Adrenal gland (tissue), 5 donors: ENCODE results near the gene MACO1.

Experiments used
- CTCF ChIP-seq, 6 experiments: fragments of 450-650 bp in 4 of 6; fragments of 200-600 bp in 2 of 6; sonication (generic) in 1 of 6; IDR thresholded peaks; 1 replicate in 5 of 6; 2 replicates in 1 of 6; pipeline versions ENCODE4 v1.5.1 to v1.8.0; 2016 to 2021; ENCODE audit warnings: antibody characterized with exemption in 6 of 6, mild to moderate bottlenecking in 2 of 6, moderate library complexity in 1 of 6
- POLR2A ChIP-seq, 2 donors: fragments of 450-650 bp; IDR thresholded peaks; one replicate each; pipeline ENCODE4 v1.6.1; 2017; ENCODE audit warnings: antibody characterized with exemption in 2 of 2, mild to moderate bottlenecking in 2 of 2, moderate library complexity in 1 of 2
- donor health status: DM: no; HTN: no; CAD: no.

DNA sequence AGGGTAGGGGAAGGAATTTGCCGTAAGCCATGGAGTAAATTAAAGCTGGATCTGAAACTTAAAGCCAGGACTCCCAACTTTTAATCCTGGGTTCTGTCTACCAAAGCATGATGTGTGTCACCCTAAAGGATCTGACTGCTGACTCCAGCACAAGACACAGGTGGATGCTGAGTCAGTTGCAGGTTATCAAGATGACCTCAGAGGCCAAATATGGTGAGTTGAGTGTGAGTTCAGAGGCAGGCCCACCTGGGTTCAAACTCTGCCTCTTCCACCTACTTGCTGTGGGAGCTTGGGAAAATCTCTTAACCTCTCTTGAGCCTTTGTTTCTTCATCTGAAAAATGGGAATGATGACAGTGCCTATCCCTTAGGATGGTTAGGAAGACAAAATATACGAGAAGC, 96.1 kb downstream of the MACO1 start:
- TF ChIP-seq CTCF (IDR thresholded peaks at IDR 0.05) (no peak), POLR2A (IDR thresholded peaks at IDR 0.05) (no peak)
